Measurements from ENCODE around the gene PGA5.
"Not testable (repeated sequence)": the region's sequence is repeated elsewhere in the genome, so short reads cannot be mapped to it uniquely, and the experiment has no call there.

PGA5 gene

DNA sequence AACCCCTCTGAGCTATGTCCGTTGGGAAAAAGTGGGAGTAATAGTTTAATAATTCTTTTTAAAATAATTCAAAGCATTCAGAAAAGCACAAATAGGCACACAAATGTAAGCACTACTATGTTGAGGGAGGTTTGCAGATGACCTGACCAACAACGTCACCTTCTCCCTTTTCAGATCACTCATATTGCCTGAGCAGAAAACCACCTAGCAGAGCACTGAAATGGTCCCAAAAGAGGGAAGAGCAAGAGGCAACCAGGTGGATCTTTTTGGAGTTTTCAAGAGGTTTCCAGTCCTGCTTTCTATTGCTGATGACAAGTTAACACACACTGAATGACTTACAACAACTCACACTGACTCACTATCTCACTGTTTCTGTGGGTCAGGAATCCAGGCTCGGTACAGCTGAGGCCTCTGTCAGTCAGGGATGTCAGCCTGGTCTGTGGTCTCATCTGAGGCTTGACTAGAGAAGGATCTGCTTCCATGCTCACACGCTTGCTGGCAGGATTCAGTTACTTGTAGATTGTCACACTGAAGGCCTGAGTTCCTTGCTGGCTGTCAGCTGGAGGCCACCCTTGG is 41.9 kb upstream of the PGA5 start:
- H3K4me3 Mint-ChIP-seq: no peak overlapping the region
- no peak overlapping the region for H3K27ac Mint-ChIP-seq
- peaks cover 2% of the 10 kb centered on the region for H3K9me3 Mint-ChIP-seq
- TF ChIP-seq, protein P1, sequence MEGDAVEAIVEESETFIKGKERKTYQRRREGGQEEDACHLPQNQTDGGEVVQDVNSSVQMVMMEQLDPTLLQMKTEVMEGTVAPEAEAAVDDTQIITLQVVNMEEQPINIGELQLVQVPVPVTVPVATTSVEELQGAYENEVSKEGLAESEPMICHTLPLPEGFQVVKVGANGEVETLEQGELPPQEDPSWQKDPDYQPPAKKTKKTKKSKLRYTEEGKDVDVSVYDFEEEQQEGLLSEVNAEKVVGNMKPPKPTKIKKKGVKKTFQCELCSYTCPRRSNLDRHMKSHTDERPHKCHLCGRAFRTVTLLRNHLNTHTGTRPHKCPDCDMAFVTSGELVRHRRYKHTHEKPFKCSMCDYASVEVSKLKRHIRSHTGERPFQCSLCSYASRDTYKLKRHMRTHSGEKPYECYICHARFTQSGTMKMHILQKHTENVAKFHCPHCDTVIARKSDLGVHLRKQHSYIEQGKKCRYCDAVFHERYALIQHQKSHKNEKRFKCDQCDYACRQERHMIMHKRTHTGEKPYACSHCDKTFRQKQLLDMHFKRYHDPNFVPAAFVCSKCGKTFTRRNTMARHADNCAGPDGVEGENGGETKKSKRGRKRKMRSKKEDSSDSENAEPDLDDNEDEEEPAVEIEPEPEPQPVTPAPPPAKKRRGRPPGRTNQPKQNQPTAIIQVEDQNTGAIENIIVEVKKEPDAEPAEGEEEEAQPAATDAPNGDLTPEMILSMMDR (IDR thresholded peaks at IDR 0.05; ENCODE audit: unreplicated experiment in 3 of 3): no peak
- peaks cover 13% of the 10 kb centered on the region for H3K4me1 Mint-ChIP-seq
- peaks cover 11% of the 10 kb centered on the region for H3K27me3 Mint-ChIP-seq (ENCODE audit: low read depth)
- H3K36me3 Mint-ChIP-seq (ENCODE audit: low read depth): no peaks in the 10 kb centered on the region

GRCh38 chr11:61201476-61201875 is 39.5 kb upstream of the PGA5 start:
- TF ChIP-seq, protein P1 (IDR thresholded peaks at IDR 0.05; ENCODE audit: unreplicated experiment in 3 of 3): no peak
- H3K4me3 Mint-ChIP-seq: no peak overlapping the region
- H3K9me3 Mint-ChIP-seq: peaks cover 2% of the 10 kb centered on the region
- H3K27me3 Mint-ChIP-seq (ENCODE audit: low read depth): peaks cover 12% of the 10 kb centered on the region
- H3K4me1 Mint-ChIP-seq: no peaks in the 10 kb centered on the region
- no peak overlapping the region for H3K27ac Mint-ChIP-seq
- no peaks in the 10 kb centered on the region for H3K36me3 Mint-ChIP-seq (ENCODE audit: low read depth)

DNA sequence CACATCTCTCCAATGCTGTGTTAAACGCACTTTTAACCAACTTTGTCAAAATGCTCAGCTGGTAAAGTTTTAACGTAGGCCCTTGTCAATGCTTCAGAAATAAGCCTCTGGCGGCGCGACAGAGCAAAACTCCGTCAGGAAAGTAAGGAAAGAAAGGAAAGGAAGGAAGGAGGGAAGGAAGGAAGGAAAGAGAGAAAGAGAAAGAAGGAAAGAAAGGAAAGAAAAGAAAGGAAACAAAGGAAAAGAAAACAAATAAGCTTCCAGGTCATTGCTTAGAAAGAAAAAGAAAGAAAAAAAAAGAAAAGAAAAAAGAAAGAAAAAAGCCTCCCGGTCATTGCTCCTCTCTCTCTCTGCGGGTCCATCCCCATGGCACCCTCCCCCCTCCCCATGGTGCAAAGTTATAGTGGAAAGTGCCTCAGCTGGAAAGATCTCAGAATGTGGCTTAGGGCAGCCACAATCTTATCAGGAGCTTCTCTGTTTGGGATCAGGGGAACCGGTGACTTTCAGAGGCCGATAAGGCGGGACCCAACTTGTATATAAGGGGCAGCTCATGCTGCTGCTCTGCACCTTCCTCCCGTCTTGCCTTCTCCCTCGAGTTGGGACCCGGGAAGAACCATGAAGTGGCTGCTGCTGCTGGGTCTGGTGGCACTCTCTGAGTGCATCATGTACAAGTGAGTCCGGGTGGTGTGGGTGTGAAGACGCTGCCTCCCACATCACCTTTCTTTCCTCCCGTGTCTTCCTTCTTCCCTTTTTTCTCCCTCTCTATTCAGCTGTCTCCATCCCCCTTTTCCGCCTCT is 37.8 kb upstream of the PGA5 start, which contains the start of gene PGA3:
TSS of gene PGA3 (plus strand) at position 566 of the 797 bp plus-strand sequence. CDS start at position 616, 50 bp downstream.
- Mint-ChIP-seq H3K27ac (peak within 1 kb of the TSS in 1 of 3 experiments; percentile 44), H3K27me3 (ENCODE audit: low read depth) (peaks cover 12% of the 10 kb centered on the region)
- not testable (repeated sequence) for H3K36me3 Mint-ChIP-seq (ENCODE audit: low read depth); H3K4me1 Mint-ChIP-seq; H3K4me3 Mint-ChIP-seq; H3K9me3 Mint-ChIP-seq

GRCh38 chr11:61203873-61204272 is 37.1 kb upstream of the PGA5 start:
- not testable (repeated sequence) for H3K36me3 Mint-ChIP-seq (ENCODE audit: low read depth); H3K4me3 Mint-ChIP-seq; H3K4me1 Mint-ChIP-seq; H3K27ac Mint-ChIP-seq; H3K9me3 Mint-ChIP-seq
- peaks cover 12% of the 10 kb centered on the region for H3K27me3 Mint-ChIP-seq (ENCODE audit: low read depth)

DNA sequence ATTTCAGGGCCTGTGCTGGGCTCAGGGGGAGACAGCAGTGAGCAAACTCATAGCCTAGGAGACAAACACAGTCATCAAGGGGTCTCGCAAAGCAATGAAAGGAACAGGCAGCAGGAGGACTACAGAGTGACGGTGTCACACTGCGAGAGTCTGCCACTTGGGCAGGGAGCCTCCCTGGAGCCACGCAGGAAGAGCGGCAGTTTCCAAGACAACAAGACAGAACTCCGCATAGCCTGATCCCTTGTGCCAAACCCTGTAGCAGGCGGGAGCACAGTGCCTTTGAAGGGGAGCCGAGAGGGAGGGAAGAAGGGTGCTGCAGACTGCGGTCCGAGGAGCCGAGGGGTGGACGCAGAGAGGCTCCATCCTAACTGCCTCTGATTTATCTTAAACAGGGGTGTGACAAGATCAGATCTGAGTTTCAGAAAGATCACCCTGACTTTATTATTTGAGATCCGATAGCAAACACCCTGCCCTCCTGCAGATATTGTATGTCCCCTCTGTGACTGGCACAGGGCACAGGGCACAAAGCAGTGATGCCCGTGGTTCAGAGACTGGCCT is 36.4 kb upstream of the PGA5 start:
- H3K4me3 Mint-ChIP-seq; H3K9me3 Mint-ChIP-seq; H3K36me3 Mint-ChIP-seq (ENCODE audit: low read depth); H3K4me1 Mint-ChIP-seq: not testable (repeated sequence)
- peaks cover 12% of the 10 kb centered on the region for H3K27me3 Mint-ChIP-seq (ENCODE audit: low read depth)
- peak overlapping the region in 1 of 3 experiments; percentile 44 for H3K27ac Mint-ChIP-seq

GRCh38 chr11:61207636-61208310 is 33.2 kb upstream of the PGA5 start:
- H3K27me3 Mint-ChIP-seq (ENCODE audit: low read depth); H3K36me3 Mint-ChIP-seq (ENCODE audit: low read depth); H3K27ac Mint-ChIP-seq; H3K9me3 Mint-ChIP-seq; H3K4me3 Mint-ChIP-seq; H3K4me1 Mint-ChIP-seq: not testable (repeated sequence)

- not testable (repeated sequence) for H3K9me3 Mint-ChIP-seq; H3K36me3 Mint-ChIP-seq (ENCODE audit: low read depth); H3K27me3 Mint-ChIP-seq (ENCODE audit: low read depth); H3K27ac Mint-ChIP-seq; H3K4me1 Mint-ChIP-seq; H3K4me3 Mint-ChIP-seq
Observed at GRCh38 chr11:61210629-61211028, 30.3 kb upstream of the PGA5 start.

GRCh38 chr11:61211327-61211952 is 29.5 kb upstream of the PGA5 start:
- not testable (repeated sequence) for H3K36me3 Mint-ChIP-seq (ENCODE audit: low read depth); H3K27ac Mint-ChIP-seq; H3K4me3 Mint-ChIP-seq; H3K9me3 Mint-ChIP-seq; H3K27me3 Mint-ChIP-seq (ENCODE audit: low read depth); H3K4me1 Mint-ChIP-seq

- H3K27ac Mint-ChIP-seq; H3K4me3 Mint-ChIP-seq; H3K4me1 Mint-ChIP-seq; H3K9me3 Mint-ChIP-seq; H3K27me3 Mint-ChIP-seq (ENCODE audit: low read depth); H3K36me3 Mint-ChIP-seq (ENCODE audit: low read depth): not testable (repeated sequence)
Observed at GRCh38 chr11:61212202-61212601, 28.8 kb upstream of the PGA5 start.

GRCh38 chr11:61213711-61214324 is 27.2 kb upstream of the PGA5 start:
- not testable (repeated sequence) for H3K9me3 Mint-ChIP-seq; H3K36me3 Mint-ChIP-seq (ENCODE audit: low read depth); H3K27ac Mint-ChIP-seq; H3K27me3 Mint-ChIP-seq (ENCODE audit: low read depth); H3K4me3 Mint-ChIP-seq; H3K4me1 Mint-ChIP-seq

DNA sequence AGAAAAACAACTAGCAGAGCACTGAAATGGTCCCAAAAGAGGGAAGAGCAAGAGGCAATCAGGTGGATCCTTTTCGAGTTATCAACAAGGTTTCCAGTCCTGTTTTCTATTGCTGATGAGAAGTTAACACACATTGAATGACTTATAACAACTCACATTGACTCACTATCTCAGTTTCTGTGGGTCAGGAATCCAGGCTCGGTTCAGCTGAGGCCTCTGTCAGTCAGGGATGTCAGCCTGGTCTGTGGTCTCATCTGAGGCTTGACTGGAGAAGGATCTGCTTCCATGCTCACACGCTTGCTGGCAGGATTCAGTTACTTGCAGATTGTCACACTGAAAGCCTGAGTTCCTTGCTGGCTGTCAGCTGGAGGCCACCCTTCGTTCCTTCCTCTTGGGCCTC is 22.7 kb upstream of the PGA5 start:
- H3K4me1 Mint-ChIP-seq; H3K4me3 Mint-ChIP-seq; H3K36me3 Mint-ChIP-seq (ENCODE audit: low read depth); H3K27ac Mint-ChIP-seq; H3K27me3 Mint-ChIP-seq (ENCODE audit: low read depth); H3K9me3 Mint-ChIP-seq: not testable (repeated sequence)

GRCh38 chr11:61219016-61219415 is 22.0 kb upstream of the PGA5 start:
- H3K9me3 Mint-ChIP-seq; H3K36me3 Mint-ChIP-seq (ENCODE audit: low read depth); H3K27me3 Mint-ChIP-seq (ENCODE audit: low read depth); H3K27ac Mint-ChIP-seq; H3K4me1 Mint-ChIP-seq; H3K4me3 Mint-ChIP-seq: not testable (repeated sequence)

Data from nephron (organoid).